GM12878 (cell line): ENCODE data around the gene RACK1.
A peak's percentile ranks its signal among the peaks of the same experiment; 100 is the strongest.

Experiments
- CBX5 ChIP-seq: sonication (generic); IDR thresholded peaks from 2 replicates; pipeline ENCODE4 v1.6.1; 2016; ENCODE audit warnings: low read depth, moderate library complexity, mild to moderate bottlenecking, inconsistent platforms
- CTCF ChIP-seq, 3 experiments: IDR thresholded peaks in 2 of 3; conservative IDR thresholded peaks in 1 of 3; 2 replicates each; pipeline ENCODE4 v1.5.1; 2011; ENCODE audit warnings: low read depth in 3 of 3, low read length in 3 of 3, mild to moderate bottlenecking in 3 of 3, control low read depth in 2 of 3, moderate library complexity in 2 of 3, inconsistent platforms in 1 of 3, mixed read lengths in 1 of 3; ENCODE audit not compliant: control insufficient read depth in 2 of 3, insufficient read depth in 1 of 3; ENCODE audit errors: extremely low read depth in 1 of 3
- EP300 ChIP-seq, 2 experiments: fragments of 150-350 bp in 1 of 2; IDR thresholded peaks; 2 replicates each; pipeline ENCODE4 v1.6.1; 2011 to 2012; ENCODE audit warnings: low read depth in 2 of 2, low read length in 2 of 2, borderline replicate concordance in 1 of 2, improper control_type of control experiment in 1 of 2, inconsistent platforms in 1 of 2; ENCODE audit not compliant: control insufficient read depth in 1 of 2
- NRF1 ChIP-seq: conservative IDR thresholded peaks from 2 replicates; pipeline ENCODE4 v1.6.1; 2011; ENCODE audit warnings: mild to moderate bottlenecking, low read depth, low read length, improper control_type of control experiment
- POLR2A ChIP-seq: IDR thresholded peaks from 2 replicates; pipeline ENCODE4 v1.6.1; 2011; ENCODE audit warnings: low read depth, mild to moderate bottlenecking, low read length
- POLR2AphosphoS5 ChIP-seq: IDR thresholded peaks from 2 replicates; pipeline ENCODE4 v1.6.1; 2011; ENCODE audit warnings: mild to moderate bottlenecking, low read length, inconsistent platforms
- RCOR1 ChIP-seq: conservative IDR thresholded peaks from 2 replicates; pipeline ENCODE4 v1.6.1; 2012; ENCODE audit warnings: low read depth, low read length, improper control_type of control experiment

- peak; percentile 32; the same call in 1 of the 2 replicates for TF ChIP-seq POLR2AphosphoS5
- no peak for TF ChIP-seq CTCF (IDR thresholded peaks at IDR 0.05 in 2 of 3, conservative IDR thresholded peaks at IDR 0.05 in 1 of 3; ENCODE audit: control insufficient read depth in 2 of 3, extremely low read depth in 1 of 3, insufficient read depth in 1 of 3, low read depth in 3 of 3, low read length in 3 of 3)
- peak; percentile 68 for TF ChIP-seq POLR2A
- no peak for TF ChIP-seq CBX5
- no peak for TF ChIP-seq EP300 (IDR thresholded peaks at IDR 0.05; ENCODE audit: borderline replicate concordance in 1 of 2, control insufficient read depth in 1 of 2, low read depth in 2 of 2, low read length in 2 of 2)
- TF ChIP-seq NRF1: no peak
- TF ChIP-seq RCOR1: no peak
Observed at GRCh38 chr5:181234455-181235306, 9.0 kb downstream of the RACK1 start.
